ENCODE data around the gene FMO3.

Gene FMO3

GRCh38 chr1:171128463-171128862, 37.8 kb downstream of the FMO3 start:
- H3K4me1 Mint-ChIP-seq (ENCODE audit: low read depth), result no peaks in the 10 kb centered on the region

GRCh38 chr1:171134204-171134923, 43.7 kb downstream of the FMO3 start:
- Mint-ChIP-seq H3K27me3 (peaks cover 10% of the 10 kb centered on the region), H3K4me1 (ENCODE audit: low read depth) (no peaks in the 10 kb centered on the region), H3K4me3 (no peak overlapping the region), H3K27ac (no peak overlapping the region), H3K36me3 (no peaks in the 10 kb centered on the region), H3K9me3 (ENCODE audit: low read depth) (peaks cover 3% of the 10 kb centered on the region)

More at GRCh38 chr1:171128463-171128862, 37.8 kb downstream of the FMO3 start:
- peaks cover 18% of the 10 kb centered on the region for H3K27me3 Mint-ChIP-seq
- no peaks in the 10 kb centered on the region for H3K36me3 Mint-ChIP-seq
- no peak overlapping the region for H3K27ac Mint-ChIP-seq
- H3K4me3 Mint-ChIP-seq, result no peak overlapping the region
- H3K9me3 Mint-ChIP-seq (ENCODE audit: low read depth), result peaks cover 9% of the 10 kb centered on the region

GRCh38 chr1:171137580-171137979, 46.9 kb downstream of the FMO3 start:
- Mint-ChIP-seq H3K4me3 (no peak overlapping the region), H3K9me3 (ENCODE audit: low read depth) (no peaks in the 10 kb centered on the region), H3K27ac (no peak overlapping the region), H3K36me3 (no peaks in the 10 kb centered on the region), H3K27me3 (peaks cover 10% of the 10 kb centered on the region), H3K4me1 (ENCODE audit: low read depth) (no peaks in the 10 kb centered on the region)

GRCh38 chr1:171138980-171139379, 48.3 kb downstream of the FMO3 start:
- Mint-ChIP-seq H3K9me3 (ENCODE audit: low read depth) (no peaks in the 10 kb centered on the region), H3K4me1 (ENCODE audit: low read depth) (no peaks in the 10 kb centered on the region), H3K27ac (no peak overlapping the region), H3K27me3 (peaks cover 10% of the 10 kb centered on the region), H3K4me3 (no peak overlapping the region), H3K36me3 (no peaks in the 10 kb centered on the region)

GRCh38 chr1:171139890-171140289, 49.2 kb downstream of the FMO3 start:
- H3K4me3 Mint-ChIP-seq, result no peak overlapping the region
- H3K9me3 Mint-ChIP-seq (ENCODE audit: low read depth), result no peaks in the 10 kb centered on the region
- H3K27me3 Mint-ChIP-seq, result peaks cover 11% of the 10 kb centered on the region
- H3K4me1 Mint-ChIP-seq (ENCODE audit: low read depth), result no peaks in the 10 kb centered on the region
- H3K27ac Mint-ChIP-seq, result no peak overlapping the region
- H3K36me3 Mint-ChIP-seq, result no peaks in the 10 kb centered on the region

GRCh38 chr1:171140401-171140800, 49.7 kb downstream of the FMO3 start:
- H3K4me1 Mint-ChIP-seq (ENCODE audit: low read depth), result no peaks in the 10 kb centered on the region
- no peak overlapping the region for H3K4me3 Mint-ChIP-seq

GRCh38 chr1:171140956-171141687, 50.4 kb downstream of the FMO3 start:
- Mint-ChIP-seq H3K4me1 (ENCODE audit: low read depth) (no peaks in the 10 kb centered on the region), H3K36me3 (no peaks in the 10 kb centered on the region), H3K27me3 (peaks cover 14% of the 10 kb centered on the region), H3K9me3 (ENCODE audit: low read depth) (no peaks in the 10 kb centered on the region), H3K4me3 (no peak overlapping the region), H3K27ac (no peak overlapping the region)

More at GRCh38 chr1:171140401-171140800, 49.7 kb downstream of the FMO3 start:
- no peaks in the 10 kb centered on the region for H3K36me3 Mint-ChIP-seq
- no peak overlapping the region for H3K27ac Mint-ChIP-seq
- H3K27me3 Mint-ChIP-seq, result peaks cover 15% of the 10 kb centered on the region
- H3K9me3 Mint-ChIP-seq (ENCODE audit: low read depth), result no peaks in the 10 kb centered on the region

GRCh38 chr1:171141688-171142415, 51.1 kb downstream of the FMO3 start:
- H3K27ac Mint-ChIP-seq, result no peak overlapping the region
- H3K36me3 Mint-ChIP-seq, result no peaks in the 10 kb centered on the region
- no peaks in the 10 kb centered on the region for H3K4me1 Mint-ChIP-seq (ENCODE audit: low read depth)
- peaks cover 11% of the 10 kb centered on the region for H3K27me3 Mint-ChIP-seq
- no peak overlapping the region for H3K4me3 Mint-ChIP-seq
- H3K9me3 Mint-ChIP-seq (ENCODE audit: low read depth), result no peaks in the 10 kb centered on the region

- Mint-ChIP-seq H3K4me1 (ENCODE audit: low read depth) (no peaks in the 10 kb centered on the region), H3K27ac (no peak overlapping the region), H3K9me3 (ENCODE audit: low read depth) (no peaks in the 10 kb centered on the region), H3K27me3 (peaks cover 14% of the 10 kb centered on the region), H3K36me3 (no peaks in the 10 kb centered on the region), H3K4me3 (no peak overlapping the region)
Measured at GRCh38 chr1:171142416-171143385, 52.0 kb downstream of the FMO3 start.

- Mint-ChIP-seq H3K4me1 (ENCODE audit: low read depth) (no peaks in the 10 kb centered on the region), H3K4me3 (no peak overlapping the region), H3K27ac (no peak overlapping the region), H3K9me3 (ENCODE audit: low read depth) (no peaks in the 10 kb centered on the region), H3K27me3 (peaks cover 8% of the 10 kb centered on the region), H3K36me3 (no peaks in the 10 kb centered on the region)
Measured at GRCh38 chr1:171150156-171150555, 59.5 kb downstream of the FMO3 start.

GRCh38 chr1:171152549-171152948, 61.8 kb downstream of the FMO3 start:
- H3K27ac Mint-ChIP-seq, result no peak overlapping the region
- no peak overlapping the region for H3K4me3 Mint-ChIP-seq
- H3K27me3 Mint-ChIP-seq, result peaks cover 8% of the 10 kb centered on the region

GRCh38 chr1:171155484-171155883, 64.8 kb downstream of the FMO3 start:
- H3K27me3 Mint-ChIP-seq, result peaks cover 8% of the 10 kb centered on the region
- no peaks in the 10 kb centered on the region for H3K9me3 Mint-ChIP-seq (ENCODE audit: low read depth)
- no peak overlapping the region for H3K27ac Mint-ChIP-seq
- H3K4me1 Mint-ChIP-seq (ENCODE audit: low read depth), result no peaks in the 10 kb centered on the region
- H3K36me3 Mint-ChIP-seq, result no peaks in the 10 kb centered on the region
- no peak overlapping the region for H3K4me3 Mint-ChIP-seq

More at GRCh38 chr1:171152549-171152948, 61.8 kb downstream of the FMO3 start:
- no peaks in the 10 kb centered on the region for H3K36me3 Mint-ChIP-seq
- no peaks in the 10 kb centered on the region for H3K4me1 Mint-ChIP-seq (ENCODE audit: low read depth)
- no peaks in the 10 kb centered on the region for H3K9me3 Mint-ChIP-seq (ENCODE audit: low read depth)

GRCh38 chr1:171158096-171158495, 67.4 kb downstream of the FMO3 start:
- H3K36me3 Mint-ChIP-seq, result no peaks in the 10 kb centered on the region

GRCh38 chr1:171158551-171158950, 67.8 kb downstream of the FMO3 start:
- Mint-ChIP-seq H3K36me3 (no peaks in the 10 kb centered on the region), H3K9me3 (ENCODE audit: low read depth) (no peaks in the 10 kb centered on the region), H3K4me3 (no peak overlapping the region), H3K27ac (no peak overlapping the region), H3K27me3 (peaks cover 6% of the 10 kb centered on the region), H3K4me1 (ENCODE audit: low read depth) (no peaks in the 10 kb centered on the region)

More at GRCh38 chr1:171158096-171158495, 67.4 kb downstream of the FMO3 start:
- Mint-ChIP-seq H3K27me3 (peaks cover 6% of the 10 kb centered on the region), H3K9me3 (ENCODE audit: low read depth) (no peaks in the 10 kb centered on the region), H3K4me3 (no peak overlapping the region), H3K4me1 (ENCODE audit: low read depth) (no peaks in the 10 kb centered on the region), H3K27ac (no peak overlapping the region)
